CD4-positive, alpha-beta T cell treated with Interleukin-4 for 1 hour (primary cell): ENCODE measurements around the gene IFNL1.
"Not testable (repeated sequence)": the region's sequence is repeated elsewhere in the genome, so short reads cannot be mapped to it uniquely, and the experiment has no call there.

Experiments used
- DNase-seq, 2 donors: peaks; one replicate each; pipeline ENCODE4 v3.0.0-alpha.2; 2020 to 2022

IFNL1 gene

DNA sequence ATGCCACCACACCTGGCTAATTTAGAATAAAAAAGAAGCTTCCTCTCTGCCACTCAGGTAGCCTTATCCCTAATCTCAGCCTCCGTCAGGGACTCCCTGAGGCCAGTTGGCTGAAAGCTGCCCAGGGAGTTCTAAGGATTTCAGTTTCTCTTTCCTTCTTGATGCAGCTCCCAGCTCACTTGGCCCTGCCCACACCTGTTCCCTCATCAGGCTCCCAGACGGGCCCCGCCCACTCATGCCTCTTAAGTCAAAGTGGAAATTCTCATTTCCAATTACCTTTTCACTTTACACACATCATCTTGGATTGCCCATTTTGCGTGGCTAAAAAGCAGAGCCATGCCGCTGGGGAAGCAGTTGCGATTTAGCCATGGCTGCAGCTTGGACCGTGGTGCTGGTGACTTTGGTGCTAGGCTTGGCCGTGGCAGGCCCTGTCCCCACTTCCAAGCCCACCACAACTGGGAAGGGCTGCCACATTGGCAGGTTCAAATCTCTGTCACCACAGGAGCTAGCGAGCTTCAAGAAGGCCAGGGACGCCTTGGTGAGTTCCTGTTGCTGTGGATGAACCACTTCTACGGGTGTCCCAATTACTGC is at the start of gene IFNL1:
Gene IFNL1, plus strand, starts transcription at position 353 of the 591 bp plus-strand sequence. Its CDS starts 15 bp downstream, at position 368.
- DNase-seq = no peak

DNA sequence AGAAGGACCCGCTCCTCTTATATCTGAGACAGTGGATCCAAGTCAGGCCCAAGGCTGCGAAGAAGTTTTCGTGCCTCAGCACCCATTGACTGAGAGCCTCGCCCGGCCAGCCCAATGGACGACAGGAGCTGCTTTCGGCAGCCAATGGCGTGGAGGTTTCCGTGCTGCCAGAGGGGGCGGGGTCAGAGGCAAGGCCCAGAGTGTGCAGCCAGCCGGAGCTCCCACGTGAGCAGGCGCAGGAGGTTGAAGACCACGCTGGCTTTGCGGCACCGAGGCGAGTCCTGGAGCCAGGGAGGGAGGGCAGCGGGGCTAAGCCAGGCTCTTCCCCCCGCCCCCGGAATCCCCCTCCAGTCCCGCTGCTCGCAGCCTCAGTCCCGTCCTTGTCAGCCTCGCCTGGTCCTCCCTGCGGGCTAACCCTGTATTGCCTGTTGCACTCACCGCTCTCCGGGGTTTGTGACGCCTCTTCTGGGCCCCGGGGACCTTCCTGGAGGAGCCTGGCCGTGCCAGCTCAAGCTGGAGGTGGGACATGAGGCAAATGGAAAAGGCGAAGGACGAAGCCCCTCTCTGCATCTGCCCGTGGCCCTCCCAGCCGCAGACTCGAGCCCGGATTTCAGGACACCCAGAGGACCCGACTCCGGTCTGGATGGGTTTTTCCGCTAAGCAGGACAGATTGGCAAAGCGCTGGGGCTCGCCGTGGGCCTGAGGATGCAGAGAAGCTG is 49.1 kb upstream of the IFNL1 start:
- DNase-seq = peak; percentile 30 to 57

DNA sequence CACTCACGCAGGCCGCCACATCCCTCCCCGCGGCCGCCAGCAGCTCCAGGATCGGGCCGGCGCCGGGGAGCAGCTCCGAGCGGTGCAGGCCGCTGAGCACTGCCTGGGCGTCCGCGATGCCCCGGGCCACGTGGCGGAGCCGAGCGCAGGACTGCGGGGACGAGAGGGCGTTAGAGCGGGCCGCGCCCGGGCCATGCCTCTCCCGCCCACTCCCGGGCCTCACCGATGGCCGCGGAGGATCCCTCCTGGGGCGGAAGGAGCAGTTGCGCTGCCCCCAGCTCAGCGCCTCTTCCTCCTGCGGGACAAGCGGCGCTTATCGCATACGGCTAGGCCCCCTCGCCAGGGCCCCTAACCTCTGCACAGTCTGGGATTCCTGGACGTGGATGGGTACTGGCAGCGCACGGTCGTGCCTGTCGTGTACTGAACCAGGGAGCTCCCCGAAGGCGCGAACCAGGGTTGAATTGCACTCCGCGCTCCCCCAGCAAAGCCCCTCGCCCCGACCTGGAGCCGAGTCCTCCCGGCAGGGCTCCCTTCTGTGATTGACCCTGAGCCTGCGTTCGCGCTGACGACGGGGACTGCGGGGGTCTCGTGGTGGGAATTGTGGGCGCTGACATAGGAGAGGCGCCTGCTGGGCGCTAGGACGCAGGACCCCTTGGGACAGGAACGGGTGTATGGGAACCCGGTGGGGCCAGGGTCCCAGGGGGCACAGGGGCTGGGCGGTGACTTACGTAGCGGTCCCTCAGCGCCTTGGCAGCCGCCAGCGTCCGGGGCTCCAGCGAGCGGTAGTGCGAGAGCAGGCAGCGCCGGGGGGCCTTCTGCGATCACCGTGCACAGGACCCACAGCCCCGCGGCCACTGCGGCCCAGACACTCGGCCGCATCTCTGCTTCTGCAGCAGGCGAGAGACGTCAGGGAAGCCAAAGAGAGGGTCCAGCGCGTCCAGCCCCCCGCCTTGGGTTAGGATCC is 48.2 kb upstream of the IFNL1 start:
- no peak for DNase-seq

DNA sequence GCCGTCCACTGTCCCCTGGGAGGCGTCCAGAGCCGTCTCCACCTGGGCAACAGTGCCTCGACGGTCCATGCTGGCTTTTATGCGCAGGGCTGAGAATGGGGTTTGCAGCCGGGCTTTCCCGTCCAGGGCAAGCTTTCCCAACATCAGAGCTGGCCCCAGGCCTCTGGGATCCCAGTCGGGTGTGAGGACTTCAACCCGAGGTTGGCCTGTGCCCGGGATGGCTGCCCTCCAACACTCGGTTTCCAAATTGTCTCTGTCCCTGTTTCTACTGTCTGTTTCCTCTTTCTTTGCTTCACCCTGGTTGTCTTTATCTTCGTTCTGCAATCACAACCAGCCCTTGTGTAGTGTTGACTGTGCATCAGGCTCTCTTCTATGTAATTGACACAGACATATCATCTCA is 47.4 kb upstream of the IFNL1 start, which contains the start of gene IFNL4:
Gene IFNL4, minus strand, starts transcription at position 51 of the 400 bp plus-strand sequence.
- no peak for DNase-seq

DNA sequence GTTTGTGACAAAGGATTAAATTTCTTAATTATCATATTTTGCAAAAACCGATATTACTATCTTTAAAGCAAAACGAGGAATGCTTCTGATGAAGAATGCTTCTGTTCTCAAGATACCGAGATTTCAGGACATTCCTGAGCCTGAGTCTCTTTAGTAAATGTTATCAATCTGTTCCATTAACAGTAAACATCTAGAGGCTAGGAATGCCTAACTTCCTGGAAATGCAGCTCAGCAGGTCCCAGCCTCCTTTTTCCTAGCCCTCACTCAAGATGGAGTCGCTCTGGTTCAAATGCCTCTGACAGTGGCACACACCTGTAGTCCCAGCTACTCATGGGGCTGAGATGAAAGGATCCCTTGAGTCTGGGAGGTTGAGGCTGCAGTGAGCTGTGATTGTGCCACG is 45.1 kb upstream of the IFNL1 start:
- DNase-seq = no peak

DNA sequence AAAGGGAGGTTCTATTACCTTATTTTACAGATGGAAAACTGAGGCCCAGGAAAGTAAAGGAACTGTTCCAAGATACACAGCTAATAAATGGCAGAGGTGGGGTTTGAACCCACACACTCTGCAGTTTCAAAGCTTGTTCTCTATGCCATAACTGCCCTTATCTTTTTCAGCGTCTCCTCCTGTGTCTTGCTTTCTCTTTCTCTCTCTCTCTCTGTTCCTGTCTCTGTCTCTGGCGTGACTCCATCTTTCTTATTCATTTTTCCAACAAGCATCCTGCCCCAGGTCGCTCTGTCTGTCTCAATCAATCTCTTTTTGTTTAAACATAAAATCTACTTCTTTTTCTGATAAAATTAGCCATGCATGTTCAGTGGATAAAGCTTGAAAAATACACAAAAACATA is 44.4 kb upstream of the IFNL1 start:
- DNase-seq = no peak

DNA sequence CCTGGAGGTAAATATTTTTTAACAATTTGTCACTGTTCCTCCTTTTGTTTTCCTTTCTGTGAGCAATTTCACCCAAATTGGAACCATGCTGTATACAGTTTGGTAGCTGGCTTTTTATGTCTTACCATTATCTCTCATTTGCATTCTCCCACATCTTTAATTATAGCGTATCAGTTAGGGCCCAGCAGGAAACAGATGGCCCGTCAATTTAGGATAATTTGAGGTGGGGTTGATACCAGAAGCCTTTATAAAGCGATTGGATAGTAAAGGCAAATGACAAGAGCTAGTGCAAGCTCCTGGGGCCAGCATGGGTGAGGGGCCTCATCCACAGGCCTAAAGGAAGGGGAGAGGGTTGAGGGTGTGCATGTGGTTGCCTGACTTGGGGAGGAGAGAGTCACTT is 43.7 kb upstream of the IFNL1 start:
- DNase-seq = no peak

DNA sequence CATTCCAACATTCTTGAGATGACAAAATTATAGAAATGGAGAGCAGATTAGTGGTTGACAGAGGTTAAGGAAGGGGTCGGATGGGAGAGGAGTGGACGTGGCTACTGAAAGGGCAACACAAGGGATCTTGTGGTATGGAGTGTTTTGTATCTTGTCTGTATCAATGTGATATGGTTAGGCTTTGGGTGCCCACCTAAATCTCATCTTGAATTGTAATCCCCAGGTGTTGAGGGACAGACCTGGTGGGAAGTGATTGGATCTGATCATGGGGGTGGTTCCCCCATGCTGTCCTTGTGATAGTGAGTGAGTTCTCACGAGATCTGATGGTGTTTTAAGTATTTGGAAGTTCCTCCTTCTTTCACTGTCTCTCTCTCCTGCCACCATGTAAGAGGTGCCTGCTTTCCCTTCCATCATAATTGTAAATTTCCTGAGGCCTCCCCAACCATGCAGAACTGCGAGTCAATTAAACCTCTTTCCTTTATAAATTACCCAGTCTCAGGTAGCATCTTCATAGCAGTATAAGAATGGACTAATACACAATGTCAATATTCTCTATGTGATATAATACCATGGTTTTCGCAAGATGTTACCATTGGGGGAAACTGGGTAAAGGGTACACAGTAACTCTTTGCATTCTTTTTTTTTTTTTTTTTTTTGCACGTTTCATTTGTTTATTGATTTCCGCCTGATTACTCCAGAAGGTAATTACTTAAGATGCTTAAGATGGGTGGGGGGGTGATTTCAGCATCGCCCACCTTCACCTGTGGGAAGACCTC is 42.6 kb upstream of the IFNL1 start:
- no peak for DNase-seq

DNA sequence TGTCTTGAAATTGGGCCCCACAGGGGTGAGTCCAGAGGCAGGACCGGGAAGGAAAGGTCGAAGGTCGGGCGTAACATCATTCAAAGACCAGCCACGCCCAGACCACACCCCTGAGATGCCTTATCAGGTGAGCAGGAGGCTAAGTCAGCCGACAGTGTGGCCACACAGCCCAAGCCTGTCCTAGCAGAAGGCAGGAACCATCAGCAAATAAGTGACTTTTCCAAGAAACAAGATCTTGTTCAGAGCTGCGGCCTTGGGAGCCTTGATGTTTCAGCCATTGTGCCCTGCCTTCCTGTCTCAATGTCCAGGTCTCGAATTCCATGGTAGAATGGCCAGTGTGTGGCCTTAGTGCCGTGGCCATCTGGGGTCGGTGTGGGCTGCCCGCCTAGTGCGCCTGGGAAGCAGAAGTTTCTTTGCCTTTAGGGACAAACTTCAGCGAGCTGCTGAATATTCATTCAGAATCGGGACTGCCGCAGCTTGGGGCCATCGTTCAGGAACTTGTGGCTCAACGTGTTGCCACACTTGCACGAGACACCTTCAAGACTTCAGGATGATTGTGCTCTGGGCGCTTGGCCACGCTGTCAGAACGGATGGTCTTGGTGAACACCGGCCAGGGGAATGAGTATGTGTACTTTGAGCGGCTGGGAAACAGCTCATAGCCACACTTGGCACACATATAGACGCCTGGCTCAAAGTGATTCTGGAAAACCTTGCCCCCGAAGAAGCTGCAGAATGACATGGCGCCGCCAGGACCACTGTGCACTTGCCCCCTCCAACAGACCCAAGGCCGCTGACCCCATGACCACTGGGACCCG is 41.5 kb upstream of the IFNL1 start:
- DNase-seq = no peak

DNA sequence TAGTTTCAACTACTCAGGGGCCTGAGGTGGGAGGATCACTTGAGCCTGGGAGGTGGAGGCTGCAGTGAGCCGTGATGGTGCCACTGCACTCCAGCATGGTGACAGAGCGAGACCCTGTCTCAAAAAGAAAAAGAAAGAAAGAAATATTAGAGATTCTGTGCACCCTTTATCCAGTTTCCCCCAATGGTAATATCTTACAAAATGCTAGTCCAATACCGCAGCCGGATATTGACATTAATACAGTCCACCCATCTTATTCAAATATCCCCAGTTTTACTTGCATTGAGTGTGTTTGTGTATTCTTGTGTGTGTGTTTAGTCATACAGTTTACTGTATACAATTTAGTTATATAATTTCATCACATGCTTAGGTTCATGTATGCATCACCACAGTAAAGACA is 39.0 kb upstream of the IFNL1 start:
- no peak for DNase-seq

DNA sequence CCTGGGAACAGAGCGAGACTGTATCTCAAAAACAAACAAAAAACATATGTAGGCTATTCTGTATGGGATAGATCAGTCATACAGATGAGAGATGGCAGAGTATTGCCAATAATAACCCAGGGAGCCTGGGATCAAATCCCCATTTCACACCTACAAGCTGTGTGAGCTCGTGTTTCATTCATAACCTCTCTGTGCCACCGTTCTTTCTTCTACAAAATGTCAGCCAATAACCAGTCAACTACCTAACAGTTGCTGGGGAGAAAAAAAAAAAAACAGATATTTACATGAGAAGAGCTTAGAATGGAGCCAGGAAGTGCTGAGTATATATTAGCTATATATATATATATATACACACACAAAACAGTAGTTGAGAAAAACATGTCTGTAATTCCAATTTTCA is 34.5 kb upstream of the IFNL1 start:
- DNase-seq = no peak

DNA sequence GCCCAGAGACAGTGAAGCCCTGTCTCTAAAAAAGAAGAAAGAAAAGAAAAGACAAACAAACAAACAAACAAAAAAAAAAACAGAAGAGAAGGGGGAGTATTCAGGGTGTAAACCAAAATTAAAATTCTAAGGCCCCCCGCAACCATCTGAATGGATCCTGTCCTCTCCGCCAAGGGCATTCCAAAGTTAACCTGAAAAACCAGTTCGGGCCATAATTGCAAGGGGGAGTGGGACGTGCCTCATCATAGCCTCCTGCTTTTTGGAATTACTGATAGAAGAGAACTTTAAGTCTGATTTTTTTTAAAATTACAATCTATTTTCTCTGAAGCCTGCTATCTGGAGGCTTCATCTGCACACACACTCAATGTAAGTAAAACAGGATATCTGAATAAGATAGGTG is 33.7 kb upstream of the IFNL1 start:
- no peak for DNase-seq

DNA sequence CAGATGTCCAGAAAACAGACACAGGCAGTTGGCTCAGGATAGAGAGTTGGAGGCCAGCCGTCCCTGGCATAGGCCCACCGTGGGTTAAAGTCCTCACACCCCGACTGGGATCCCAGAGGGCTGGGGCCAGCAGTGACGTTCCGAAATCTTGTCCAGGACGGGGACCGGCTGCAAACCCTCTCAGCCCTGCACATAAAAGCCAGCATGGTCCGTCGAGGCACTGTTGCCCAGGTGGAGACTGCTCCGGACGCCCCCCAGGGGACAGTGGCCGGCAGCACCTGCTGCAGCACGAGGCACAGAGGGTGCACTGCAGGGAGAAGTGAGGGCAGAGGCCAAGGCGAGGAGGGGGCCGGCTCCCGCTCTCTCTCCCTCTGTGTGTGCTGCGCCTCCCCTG is 32.3 kb upstream of the IFNL1 start:
- DNase-seq = no peak

DNA sequence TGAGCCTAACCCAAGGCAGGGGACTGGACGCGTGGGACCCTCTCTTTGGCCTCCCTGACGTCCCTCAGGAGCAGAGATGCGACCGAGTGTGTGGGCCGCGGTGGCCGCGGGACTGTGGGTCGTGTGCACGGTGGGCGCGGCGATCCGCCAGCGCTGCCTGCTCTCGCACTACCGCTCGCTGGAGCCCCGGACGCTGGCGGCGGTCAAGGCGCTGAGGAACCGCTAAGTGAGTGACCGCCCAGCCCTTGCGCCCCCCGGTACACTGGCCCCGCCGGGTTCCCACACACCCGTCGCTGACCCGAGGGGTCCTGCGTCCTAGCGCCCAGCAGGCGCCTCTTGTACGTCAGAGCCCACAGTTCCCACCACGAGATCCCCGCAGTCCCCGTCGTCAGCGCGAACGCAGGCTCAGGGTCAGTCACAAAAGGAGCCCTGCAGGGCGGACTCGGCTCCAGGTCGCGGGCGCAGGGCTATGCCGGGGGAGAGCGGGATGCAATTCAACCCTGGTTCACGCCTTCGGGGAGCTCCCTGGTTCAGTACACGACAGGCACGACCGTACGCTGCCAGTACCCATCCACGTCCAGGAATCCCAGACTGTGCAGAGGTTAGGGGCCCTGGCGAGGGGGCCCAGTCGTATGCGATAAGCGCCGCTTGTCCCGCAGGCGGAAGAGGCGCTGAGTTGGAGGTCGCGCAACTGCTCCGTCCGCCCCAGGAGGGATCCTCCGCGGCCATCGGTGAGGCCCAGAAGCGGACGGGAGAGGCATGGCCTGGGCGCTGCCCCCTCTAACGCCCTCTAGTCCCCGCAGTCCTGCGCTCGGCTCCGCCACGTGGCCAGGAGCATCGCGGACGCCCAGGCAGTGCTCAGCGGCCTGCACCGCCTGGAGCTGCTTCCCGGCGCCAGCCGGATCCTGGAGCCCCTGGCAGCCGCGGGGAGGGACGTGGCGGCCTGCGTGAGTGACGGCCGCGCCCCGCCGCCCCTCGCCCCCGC is 31.6 kb upstream of the IFNL1 start:
- no peak for DNase-seq

DNA sequence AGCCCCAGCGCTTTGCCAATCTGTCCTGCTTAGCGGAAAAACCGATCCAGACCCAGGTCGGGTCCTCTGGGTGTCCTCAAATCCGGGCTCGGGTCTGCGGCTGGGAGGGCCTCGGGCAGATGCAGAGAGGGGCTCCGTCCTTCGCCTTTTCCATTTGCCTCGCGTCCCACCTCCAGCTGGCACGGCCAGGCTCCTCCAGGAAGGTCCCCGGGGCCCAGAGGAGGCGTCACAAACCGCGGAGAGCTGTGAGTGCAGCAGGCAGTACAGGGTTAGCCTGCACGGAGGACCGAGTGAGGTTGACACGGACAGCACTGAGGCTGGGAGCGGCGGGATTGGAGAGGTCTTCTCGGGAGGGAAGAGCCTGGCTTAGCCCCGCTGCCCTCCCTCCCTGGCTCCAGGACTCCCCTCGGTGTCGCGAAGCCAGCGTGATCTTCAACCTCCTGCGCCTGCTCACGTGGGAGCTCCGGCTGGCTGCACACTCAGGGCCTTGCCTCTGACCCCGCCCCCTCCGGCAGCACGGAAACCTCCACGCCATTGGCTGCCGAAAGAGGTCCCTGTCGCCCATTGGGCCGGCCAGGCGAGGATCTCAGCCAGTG is 30.8 kb upstream of the IFNL1 start:
- DNase-seq = no peak

DNA sequence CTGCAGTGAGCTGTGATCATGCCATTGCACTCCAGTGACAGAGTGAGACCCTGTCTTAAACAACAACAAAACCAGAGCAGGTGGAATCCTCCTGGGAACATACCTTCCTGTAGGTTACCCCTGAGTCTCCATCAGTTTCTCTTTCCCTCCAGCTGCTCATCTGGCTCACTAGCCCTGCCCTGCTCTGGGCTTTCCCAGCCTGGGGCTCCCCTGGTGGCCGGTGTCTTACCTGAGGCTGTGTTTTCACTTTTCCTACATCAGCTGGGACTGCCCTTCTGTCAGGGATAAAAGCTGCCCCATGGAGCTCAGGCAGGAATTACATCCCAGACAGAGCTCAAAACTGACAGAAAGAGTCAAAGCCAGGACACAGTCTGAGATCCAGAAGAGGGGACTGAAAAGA is 28.1 kb upstream of the IFNL1 start, which contains the start of gene IFNL2:
Gene IFNL2, plus strand, starts transcription at position 312 of the 400 bp plus-strand sequence. CDS start 173 bp downstream, outside the sequence.
- not testable (repeated sequence) for DNase-seq

DNA sequence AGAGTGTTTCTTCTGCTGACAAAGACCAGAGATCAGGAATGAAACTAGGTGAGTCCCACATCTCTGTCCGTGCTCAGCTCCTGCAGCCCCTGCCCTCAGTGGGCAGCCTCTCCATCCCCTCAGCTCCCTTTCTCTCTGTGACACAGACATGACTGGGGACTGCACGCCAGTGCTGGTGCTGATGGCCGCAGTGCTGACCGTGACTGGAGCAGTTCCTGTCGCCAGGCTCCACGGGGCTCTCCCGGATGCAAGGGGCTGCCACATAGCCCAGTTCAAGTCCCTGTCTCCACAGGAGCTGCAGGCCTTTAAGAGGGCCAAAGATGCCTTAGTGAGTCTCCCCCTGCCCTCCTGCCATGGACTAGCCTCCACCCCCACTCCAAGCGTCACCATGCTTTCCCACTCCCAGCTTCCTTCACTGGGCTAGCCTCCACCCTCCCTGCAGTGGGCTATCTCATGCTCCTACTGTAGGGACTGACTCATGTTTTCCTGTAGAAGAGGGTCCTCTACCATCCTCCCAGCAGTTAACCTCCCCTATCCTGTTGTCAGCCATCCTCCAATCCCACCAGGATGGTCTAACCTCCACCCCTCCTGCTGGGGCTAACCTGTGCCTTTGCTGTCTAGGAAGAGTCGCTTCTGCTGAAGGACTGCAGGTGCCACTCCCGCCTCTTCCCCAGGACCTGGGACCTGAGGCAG is 27.5 kb upstream of the IFNL1 start:
- DNase-seq = not testable (repeated sequence)

DNA sequence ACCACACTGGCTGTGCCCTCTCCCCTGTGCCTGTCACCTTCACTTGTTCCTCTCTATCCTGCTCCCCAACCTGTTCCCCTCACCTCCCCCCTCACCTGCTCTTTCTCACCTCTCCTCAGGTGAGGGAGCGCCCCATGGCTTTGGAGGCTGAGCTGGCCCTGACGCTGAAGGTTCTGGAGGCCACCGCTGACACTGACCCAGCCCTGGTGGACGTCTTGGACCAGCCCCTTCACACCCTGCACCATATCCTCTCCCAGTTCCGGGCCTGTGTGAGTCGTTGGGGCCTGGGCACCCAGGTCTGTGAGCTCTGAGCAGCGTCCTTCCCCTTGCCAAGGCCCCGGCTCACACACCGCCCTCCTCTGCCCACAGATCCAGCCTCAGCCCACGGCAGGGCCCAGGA is 26.8 kb upstream of the IFNL1 start:
- not testable (repeated sequence) for DNase-seq
